HepG2 (cell line): Measurements from ENCODE around the gene GARIN5A. TPM values are rescaled to one million over a fixed set of nuclear protein-coding genes. Genes with fewer than 3 reads are reported as not detected.

Experiments used
- ATAC-seq: fragments of 200-7000 bp; cut with Tn5 transposase; 3 replicates; pipeline ENCODE4 v1.9.1; 2020; ENCODE audit warnings: mild to moderate bottlenecking, moderate library complexity
- BruUV-seq: library from RNA; stranded (reverse); fragments of 400-500 nt; replicated peaks from 2 replicates; lab custom pipeline; 2021; lab: Mats Ljungman, UMichigan
- CTCF ChIA-PET: fragments of 300-600 bp; formaldehyde crosslinking; extraction: SDS; loops from one replicate; lab custom pipeline; 2021; ENCODE audit warnings: low total read pairs, inconsistent platforms, low intra/inter-chr PET ratio; lab: Yijun Ruan, JAX
- POLR2A ChIA-PET: fragments of 350-600 bp; sonication (Branson Sonifier 250); formaldehyde crosslinking; loops from one replicate; lab custom pipeline; 2020; ENCODE audit warnings: antibody characterized with exemption, inconsistent platforms; lab: Yijun Ruan, JAX
- DNase-seq: peaks from one replicate; pipeline ENCODE4 v3.0.0-alpha.2; 2015; ENCODE audit warnings: low spot score
- FAIRE-seq: peaks from 3 replicates; lab custom pipeline; 2011; peaks lifted over from hg19 to GRCh38; lab: Jason Lieb, UNC
- H2AFZ ChIP-seq: one replicate; pipeline ENCODE4 v1.6.1; 2011; ENCODE audit warnings: low read length, inconsistent platforms
- H3K27ac ChIP-seq: fragments of 300-600 bp; 3 replicates; pipeline ENCODE4 v1.8.0; 2011; ENCODE audit warnings: mixed run types, mild to moderate bottlenecking, mixed read lengths, low read length, inconsistent platforms; ENCODE audit not compliant: insufficient read depth; ENCODE audit errors: extremely low read length
- H3K27me3 ChIP-seq, 2 experiments: fragments of 200-600 bp in 1 of 2; 2 replicates in 1 of 2; 3 replicates in 1 of 2; pipeline versions ENCODE4 v1.6.0 to v1.8.0; 2011; ENCODE audit warnings: low read length in 2 of 2, mild to moderate bottlenecking in 2 of 2, moderate library complexity in 2 of 2, inconsistent platforms in 1 of 2; ENCODE audit not compliant: insufficient read depth in 2 of 2, control insufficient read depth in 1 of 2
- H3K36me3 ChIP-seq, 2 experiments: fragments of 200-600 bp in 1 of 2; replicated peaks in 1 of 2; 2 replicates in 1 of 2; 3 replicates in 1 of 2; pipeline versions ENCODE4 v1.5.1 to v1.8.0; 2011; ENCODE audit warnings: low read length in 2 of 2, inconsistent platforms in 1 of 2; ENCODE audit not compliant: insufficient read depth in 2 of 2, control insufficient read depth in 1 of 2
- H3K4me1 ChIP-seq: 2 replicates; pipeline ENCODE4 v1.5.1; 2012; ENCODE audit warnings: low read length, inconsistent platforms; ENCODE audit not compliant: insufficient read depth
- H3K4me2 ChIP-seq: 2 replicates; pipeline ENCODE4 v1.6.0; 2011; ENCODE audit warnings: low read depth, low read length, inconsistent platforms
- H3K4me3 ChIP-seq, 3 experiments: fragments of 200-600 bp in 1 of 3; sonication (generic), shearing (Covaris generic) in 1 of 3; replicated peaks in 1 of 3; 2 replicates each; pipeline ENCODE4 v1.5.1; 2011 to 2016; ENCODE audit warnings: low read length in 3 of 3, inconsistent platforms in 2 of 3, low read depth in 2 of 3, mild to moderate bottlenecking in 2 of 3, control low read depth in 1 of 3, mixed read lengths in 1 of 3; ENCODE audit not compliant: insufficient read depth in 1 of 3
- H3K79me2 ChIP-seq: one replicate; pipeline ENCODE4 v1.6.1; 2011; ENCODE audit warnings: low read length, inconsistent platforms; ENCODE audit not compliant: insufficient read depth
- H3K9ac ChIP-seq: 2 replicates; pipeline ENCODE4 v1.6.0; 2011; ENCODE audit warnings: mild to moderate bottlenecking, low read depth, low read length, inconsistent platforms; ENCODE audit not compliant: insufficient read depth
- H3K9me3 ChIP-seq: 2 replicates; pipeline ENCODE4 v1.5.1; 2012; ENCODE audit warnings: mild to moderate bottlenecking, low read length
- H4K20me1 ChIP-seq: 2 replicates; pipeline ENCODE4 v1.6.0; 2011; ENCODE audit warnings: inconsistent platforms, mild to moderate bottlenecking, low read length, moderate library complexity; ENCODE audit not compliant: insufficient read depth
- BRD4 ChIP-seq: sonication (generic); formaldehyde crosslinking; IDR thresholded peaks from 2 replicates; pipeline ENCODE4 v1.4.0; 2020; ENCODE audit warnings: missing genetic modification reagents
- GPN1 ChIP-seq: sonication (generic); formaldehyde crosslinking; IDR thresholded peaks from 2 replicates; pipeline ENCODE4 v1.5.1; 2020; ENCODE audit warnings: missing genetic modification reagents, borderline replicate concordance
- MBNL3 ChIP-seq: fragments of 250-450 bp; sonication (Bioruptor Pico); conservative IDR thresholded peaks from 2 replicates; pipeline ENCODE4 v1.8.0; 2022; ENCODE audit warnings: mild to moderate bottlenecking, inconsistent platforms
- NFYC ChIP-seq: IDR thresholded peaks from 2 replicates; pipeline ENCODE4 v1.6.1; 2016; ENCODE audit warnings: missing genetic modification reagents, missing compliant biosample characterization
- SETDB1 ChIP-seq: sonication (generic); formaldehyde crosslinking; IDR thresholded peaks from 2 replicates; pipeline ENCODE4 v1.5.1; 2020; ENCODE audit warnings: missing genetic modification reagents, mild to moderate bottlenecking, borderline replicate concordance
- SRSF9 ChIP-seq: fragments of 200-400 bp; formaldehyde crosslinking; IDR thresholded peaks from 2 replicates; pipeline ENCODE4 v1.6.1; 2018; ENCODE audit warnings: borderline replicate concordance, mild to moderate bottlenecking, low read depth, low read length; ENCODE audit not compliant: insufficient read depth, poor library complexity, severe bottlenecking
- ZFP91 ChIP-seq: sonication (generic); formaldehyde crosslinking; IDR thresholded peaks from 2 replicates; pipeline ENCODE4 v1.9.0; 2022; ENCODE audit warnings: missing genetic modification reagents, mild to moderate bottlenecking, borderline replicate concordance
- ZNF484 ChIP-seq: sonication (generic); formaldehyde crosslinking; IDR thresholded peaks from 2 replicates; pipeline ENCODE4 v1.5.1; 2020; ENCODE audit warnings: mild to moderate bottlenecking, low read depth, missing genetic modification reagents, borderline replicate concordance
- ZNF770 ChIP-seq: sonication (generic); formaldehyde crosslinking; IDR thresholded peaks from 2 replicates; pipeline ENCODE4 v1.5.0; 2020; ENCODE audit warnings: mild to moderate bottlenecking, missing genetic modification reagents
- ZNF781 ChIP-seq: sonication (generic); formaldehyde crosslinking; IDR thresholded peaks from 2 replicates; pipeline ENCODE4 v1.5.1; 2020; ENCODE audit warnings: borderline replicate concordance, mild to moderate bottlenecking, missing genetic modification reagents; ENCODE audit errors: not compliant biosample characterization
- ZSCAN20 ChIP-seq: sonication (generic); formaldehyde crosslinking; IDR thresholded peaks from 2 replicates; pipeline ENCODE4 v1.4.0; 2020; ENCODE audit warnings: missing genetic modification reagents, mild to moderate bottlenecking, borderline replicate concordance
- ZUFSP ChIP-seq: sonication (generic); formaldehyde crosslinking; IDR thresholded peaks from 2 replicates; pipeline ENCODE4 v1.9.0; 2021; ENCODE audit warnings: missing genetic modification reagents, mild to moderate bottlenecking, borderline replicate concordance
- WGBS: methylation state at CpG from one replicate; pipeline ENCODE4 v1.1.6; 2017; ENCODE audit warnings: low lambda C conversion rate; 5-methylcytosine and 5-hydroxymethylcytosine counted together
- in situ Hi-C: cut with HindIII; loops from 2 replicates; pipeline ENCODE4 v1.10.0; 2017; ENCODE audit warnings: low pct_unique_long_range_greater_than_20kb; ENCODE audit not compliant: extremely low pct_ligation_motif_present
- intact Hi-C: fragments of 100-400 bp; cut with micrococcal nuclease; formaldehyde crosslinking; loops from one replicate; pipeline ENCODE4 v1.10.0; 2022; ENCODE audit not compliant: unreplicated experiment
- polyA plus RNA-seq, 8 experiments: library from polyadenylated mRNA; depleted of rRNA in 3 of 8; stranded (reverse) in 7 of 8; unstranded in 1 of 8; fragments of >200 nt; fragmentation: Illumina TruSeq in 4 of 8; extraction: Trizol in 4 of 8; gene quantifications; 2 replicates each; pipeline versions ENCODE4 v1.2.1 to v1.2.3, GENCODE V29; 2011 to 2016; ENCODE audit warnings: low read depth in 4 of 8, missing spikeins in 1 of 8, mixed read lengths in 1 of 8; ENCODE audit not compliant: insufficient read depth in 1 of 8
- total RNA-seq, 5 experiments: library from RNA; depleted of rRNA; stranded (reverse); fragments of >200 nt; fragmentation: Illumina TruSeq; extraction: Trizol; gene quantifications; 2 replicates each; pipeline ENCODE4 v1.2.3, GENCODE V29; 2016; ENCODE audit warnings: low read depth in 1 of 5
- TF ChIP-seq, protein P1 (sequence below): sonication (generic); formaldehyde crosslinking; IDR thresholded peaks from 2 replicates; pipeline ENCODE4 v1.5.0; 2020; ENCODE audit warnings: mild to moderate bottlenecking, missing genetic modification reagents, moderate library complexity

Gene GARIN5A
- total and polyA plus RNA-seq, 2 of the 13 experiments (the other 11 are each of a cell fraction or from before 2014, with no cell fraction given) = not detected

- no peak overlapping the region for H2AFZ ChIP-seq
- intact Hi-C loops (no loop called here), in situ Hi-C loops (no loop called here)
- ChIA-PET POLR2A (no interaction called here), CTCF (no interaction called here)
- no peak overlapping the region for H3K4me3 ChIP-seq
- 42% methylated on average over 3 of the region's 3 CpGs for WGBS
- FAIRE-seq = no peak
- peaks cover 19% of the 10 kb centered on the region for H3K4me1 ChIP-seq
- no peaks in the 10 kb centered on the region for H3K9me3 ChIP-seq
- no peak overlapping the region for H3K4me2 ChIP-seq
- no peaks in the 10 kb centered on the region for H4K20me1 ChIP-seq
- no peaks in the 10 kb centered on the region; a peak in 1 of 5 replicates for H3K27me3 ChIP-seq
- H3K27ac ChIP-seq = no peak overlapping the region
- H3K79me2 ChIP-seq = no peaks in the 10 kb centered on the region
- no peak overlapping the region for H3K9ac ChIP-seq
- TF ChIP-seq SRSF9 = no peak
- no peak for TF ChIP-seq GPN1 (CRISPR knock-in tag)
- TF ChIP-seq ZNF770 (CRISPR knock-in tag) = no peak
- TF ChIP-seq BRD4 (CRISPR knock-in tag) = no peak
- TF ChIP-seq ZNF484 (CRISPR knock-in tag) = no peak
- no peak for TF ChIP-seq ZSCAN20 (CRISPR knock-in tag)
- TF ChIP-seq SETDB1 (CRISPR knock-in tag) = no peak
- TF ChIP-seq, protein P1, sequence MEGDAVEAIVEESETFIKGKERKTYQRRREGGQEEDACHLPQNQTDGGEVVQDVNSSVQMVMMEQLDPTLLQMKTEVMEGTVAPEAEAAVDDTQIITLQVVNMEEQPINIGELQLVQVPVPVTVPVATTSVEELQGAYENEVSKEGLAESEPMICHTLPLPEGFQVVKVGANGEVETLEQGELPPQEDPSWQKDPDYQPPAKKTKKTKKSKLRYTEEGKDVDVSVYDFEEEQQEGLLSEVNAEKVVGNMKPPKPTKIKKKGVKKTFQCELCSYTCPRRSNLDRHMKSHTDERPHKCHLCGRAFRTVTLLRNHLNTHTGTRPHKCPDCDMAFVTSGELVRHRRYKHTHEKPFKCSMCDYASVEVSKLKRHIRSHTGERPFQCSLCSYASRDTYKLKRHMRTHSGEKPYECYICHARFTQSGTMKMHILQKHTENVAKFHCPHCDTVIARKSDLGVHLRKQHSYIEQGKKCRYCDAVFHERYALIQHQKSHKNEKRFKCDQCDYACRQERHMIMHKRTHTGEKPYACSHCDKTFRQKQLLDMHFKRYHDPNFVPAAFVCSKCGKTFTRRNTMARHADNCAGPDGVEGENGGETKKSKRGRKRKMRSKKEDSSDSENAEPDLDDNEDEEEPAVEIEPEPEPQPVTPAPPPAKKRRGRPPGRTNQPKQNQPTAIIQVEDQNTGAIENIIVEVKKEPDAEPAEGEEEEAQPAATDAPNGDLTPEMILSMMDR = no peak
- no peak for TF ChIP-seq MBNL3
- TF ChIP-seq ZFP91 (CRISPR knock-in tag) = no peak
- no peak for TF ChIP-seq ZNF781 (CRISPR knock-in tag)
- no peak for TF ChIP-seq ZUFSP (CRISPR knock-in tag)
- TF ChIP-seq NFYC (CRISPR knock-in tag) = no peak
- no peak for DNase-seq
- BruUV-seq = no TSS peak
- no peak for ATAC-seq
- H3K36me3 ChIP-seq = no peaks in the 10 kb centered on the region
These were observed 56.5 kb downstream of the GARIN5A start for GRCh38 chr19:50420127-50420526.
